HG03097 (cell line): ENCODE results near the gene IL13RA1.
"Not testable (repeated sequence)": the region's sequence is repeated elsewhere in the genome, so short reads cannot be mapped to it uniquely, and the experiment has no call there.

ENCODE experiments used
- ATAC-seq: cut with Tn5 transposase; IDR thresholded peaks from one replicate; pipeline ENCODE4 v1.9.1; 2021; ENCODE audit not compliant: unreplicated experiment, low FRiP score

IL13RA1 gene

DNA sequence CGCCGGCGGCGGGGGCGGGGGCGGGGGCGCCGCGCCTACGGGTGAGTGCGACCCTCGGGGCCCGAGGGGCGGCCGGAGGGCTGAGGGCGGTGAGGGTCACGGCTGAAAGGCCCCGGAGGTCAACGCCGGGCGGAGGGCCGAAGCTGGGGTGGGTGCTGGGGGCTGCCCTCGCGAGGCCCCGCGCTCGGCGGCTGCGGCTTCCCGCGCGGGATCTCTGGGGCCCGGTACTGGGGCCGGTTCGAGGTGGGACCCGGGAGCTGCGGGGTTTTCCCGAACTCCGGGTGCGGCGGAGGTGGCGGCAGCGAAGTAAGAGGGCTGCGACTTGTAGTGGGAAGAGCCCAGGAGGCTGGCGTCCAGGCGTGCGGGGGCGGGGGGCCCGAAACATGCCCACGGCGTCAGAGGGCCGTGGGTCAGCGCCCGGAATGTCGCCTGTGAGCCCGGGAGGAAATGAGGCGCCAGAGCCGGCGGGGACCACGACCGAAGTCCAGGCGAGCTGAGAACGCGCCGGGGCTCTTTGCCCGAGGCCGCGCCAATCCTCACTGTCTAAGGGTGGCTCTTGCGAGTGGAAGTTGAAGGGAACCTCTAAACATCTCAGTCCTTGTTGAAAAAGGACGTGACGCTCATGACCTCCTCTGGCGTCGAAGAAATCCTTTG lies 407 bp downstream of the IL13RA1 start:
- ATAC-seq = no peak

DNA sequence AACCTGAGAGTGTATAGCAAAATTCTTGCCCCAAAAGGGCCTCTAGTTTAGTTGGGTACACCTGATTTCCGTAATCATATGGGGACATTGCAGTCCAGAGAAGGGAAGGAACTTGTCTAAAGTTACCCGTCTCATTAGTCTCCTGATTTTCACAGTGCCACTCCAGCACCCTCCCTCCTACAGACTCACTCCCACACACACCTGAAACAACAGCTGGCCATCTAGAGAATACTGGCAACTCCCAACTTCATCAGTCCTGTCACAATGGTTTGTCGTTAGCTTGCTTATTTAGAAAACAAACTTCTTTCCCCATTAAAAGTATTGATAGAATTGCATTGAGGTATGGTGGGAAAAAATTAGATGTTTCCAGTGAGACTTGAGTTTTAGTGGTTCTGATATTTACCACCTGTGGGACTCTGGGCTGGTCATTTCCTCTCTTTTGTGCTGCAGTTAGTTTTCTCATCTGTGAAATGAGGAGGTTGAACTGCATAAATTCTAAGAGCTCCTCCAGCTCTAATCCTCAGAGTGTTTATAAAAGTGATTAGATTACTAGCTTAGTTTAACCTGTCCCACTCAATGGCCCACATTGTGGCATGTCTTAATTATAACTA lies 1.7 kb downstream of the IL13RA1 start:
- no peak for ATAC-seq

DNA sequence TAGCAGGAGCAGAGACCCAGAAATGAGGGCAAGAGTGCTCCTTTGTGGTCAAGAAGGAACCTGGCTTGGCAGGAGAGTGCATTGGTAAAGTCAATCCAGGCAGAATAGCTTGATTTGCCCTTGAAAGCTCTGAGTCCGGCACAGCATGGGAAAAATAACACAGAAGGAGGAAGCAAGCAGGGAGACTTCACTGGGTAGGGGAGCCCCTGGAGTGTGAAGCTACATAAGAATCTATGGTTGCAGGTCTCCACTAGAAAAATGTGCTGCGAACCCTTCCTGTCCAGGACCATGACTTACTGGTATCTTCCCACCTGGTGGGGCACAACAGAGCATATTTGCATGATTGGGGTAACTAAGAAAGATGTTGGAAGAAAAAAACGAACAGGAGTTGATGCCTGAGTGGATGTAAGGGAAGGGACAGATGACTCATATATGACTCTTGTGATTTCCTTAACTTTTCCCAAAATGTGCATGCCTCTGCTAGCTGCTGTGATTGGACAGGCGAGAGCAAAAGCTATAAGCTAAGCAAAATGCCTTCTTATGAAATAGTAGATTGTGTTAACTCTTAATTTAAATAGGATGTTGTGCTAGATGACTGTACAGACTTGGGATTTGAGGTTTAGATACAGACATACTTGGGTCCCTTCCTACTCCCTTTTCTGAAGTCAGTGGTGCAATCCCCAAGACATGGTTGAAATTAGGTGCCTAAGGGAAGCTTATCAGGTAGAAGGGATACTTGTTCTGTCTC lies 3.3 kb downstream of the IL13RA1 start:
- ATAC-seq = no peak

DNA sequence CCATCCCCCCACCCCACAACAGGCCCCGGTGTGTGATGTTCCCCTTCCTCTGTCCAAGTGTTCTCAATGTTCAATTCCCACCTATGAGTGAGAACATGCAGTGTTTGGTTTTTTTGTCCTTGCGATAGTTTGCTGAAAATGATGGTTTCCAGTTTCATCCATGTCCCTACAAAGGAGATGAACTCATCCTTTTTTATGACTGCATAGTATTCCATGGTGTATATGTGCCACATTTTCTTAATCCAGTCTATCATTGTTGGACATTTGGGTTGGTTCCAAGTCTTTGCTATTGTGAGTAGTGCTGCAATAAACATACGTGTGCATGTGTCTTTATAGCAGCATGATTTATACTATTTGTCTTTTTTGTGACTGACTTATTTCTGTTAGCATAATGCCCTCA lies 5.1 kb downstream of the IL13RA1 start:
- not testable (repeated sequence) for ATAC-seq

DNA sequence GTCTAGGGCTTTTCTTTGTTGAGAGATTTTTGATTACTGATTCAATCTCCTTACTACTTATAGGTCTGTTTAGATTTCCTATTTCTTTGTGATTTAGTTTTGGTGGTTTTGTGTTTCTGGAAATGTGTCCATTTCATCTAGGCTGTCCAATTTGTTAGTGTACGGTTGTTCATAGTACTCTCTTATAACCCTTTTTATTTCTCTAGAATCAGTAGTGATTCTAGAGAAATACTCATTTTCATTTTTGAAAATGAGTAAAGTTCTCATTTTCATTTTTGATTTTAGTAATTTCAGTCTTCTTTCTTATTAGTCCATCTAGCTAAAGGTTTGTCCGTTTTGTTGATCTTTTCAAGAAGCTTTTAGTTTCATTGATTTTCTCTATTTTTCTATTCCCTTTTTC lies 7.5 kb downstream of the IL13RA1 start:
- no peak for ATAC-seq

DNA sequence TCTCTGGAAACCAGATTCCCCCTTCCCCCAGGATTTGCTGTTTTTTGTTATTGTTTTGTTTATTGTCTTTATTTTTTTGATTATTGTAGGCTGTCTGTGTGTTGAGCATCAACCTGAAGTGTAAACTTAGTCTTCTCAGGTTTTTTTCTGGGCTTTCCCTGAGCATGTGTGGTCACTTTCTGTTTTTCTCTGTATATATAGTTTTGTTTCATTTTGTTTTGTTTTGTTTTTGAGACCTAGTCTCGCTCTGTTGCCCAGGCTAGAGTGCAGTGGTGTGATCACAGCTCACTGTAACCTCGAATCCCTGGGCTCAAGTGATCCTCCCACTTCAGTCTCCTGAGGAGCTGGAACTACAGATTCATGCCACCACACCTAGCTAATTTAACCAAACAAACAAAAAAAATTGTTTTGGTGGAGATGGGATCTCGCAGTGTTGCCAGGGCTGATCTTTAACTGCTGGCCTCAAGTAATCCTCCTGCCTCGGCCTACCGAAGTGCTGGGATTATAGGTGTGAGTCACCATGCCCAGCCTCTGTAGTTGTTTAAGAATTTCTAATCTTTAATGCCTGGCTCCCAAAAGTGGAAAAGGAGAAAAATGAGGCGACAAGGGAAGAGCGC lies 9.1 kb downstream of the IL13RA1 start:
- ATAC-seq = no peak

DNA sequence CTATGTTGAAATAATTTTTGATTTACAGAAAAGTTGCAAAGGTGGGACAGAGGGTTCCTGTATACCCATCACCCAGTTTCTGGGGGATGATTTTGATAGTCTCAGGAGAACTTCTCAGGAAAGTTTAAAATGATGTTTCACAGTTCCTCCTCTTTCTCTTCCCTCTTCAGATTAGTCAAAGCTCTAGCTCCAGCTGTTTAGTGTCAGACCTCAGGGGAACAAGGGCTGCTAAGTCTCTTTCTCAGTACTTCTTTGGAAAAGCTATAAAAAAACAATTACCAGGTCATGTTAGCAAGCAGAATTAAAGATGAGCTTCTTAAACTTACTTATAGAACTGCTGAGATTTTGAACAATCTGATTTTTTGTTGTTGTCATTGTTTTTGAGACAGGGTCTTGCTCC lies 12.2 kb downstream of the IL13RA1 start:
- ATAC-seq = no peak

DNA sequence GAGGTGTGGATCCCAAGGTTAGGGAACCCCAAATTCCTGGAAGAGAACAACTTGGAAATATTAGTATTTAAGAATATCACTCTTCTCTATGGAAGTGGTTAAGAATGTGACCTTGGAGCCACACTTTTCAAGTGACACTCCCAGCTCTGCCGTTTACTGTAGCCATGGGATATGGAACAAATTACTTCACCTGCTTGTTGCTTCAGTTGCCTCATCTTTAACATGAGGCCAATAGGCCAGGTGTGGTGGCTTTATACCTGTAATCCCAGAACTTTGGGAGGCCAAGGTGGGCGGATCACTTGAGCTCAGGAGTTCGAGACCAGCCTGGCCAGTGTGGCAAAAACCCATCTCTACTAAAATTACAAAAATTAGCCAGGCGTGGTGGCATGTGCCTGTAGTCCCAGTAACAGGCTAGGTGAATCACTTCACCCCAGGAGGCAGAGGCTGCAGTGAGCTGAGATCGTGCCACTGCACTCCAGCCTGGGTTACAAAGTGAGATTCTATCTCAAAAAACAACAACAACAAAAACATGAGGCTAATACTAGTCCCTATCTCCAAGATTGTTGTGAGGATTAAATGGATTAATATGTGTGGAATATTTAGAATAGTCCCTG lies 13.0 kb downstream of the IL13RA1 start:
- no peak for ATAC-seq

DNA sequence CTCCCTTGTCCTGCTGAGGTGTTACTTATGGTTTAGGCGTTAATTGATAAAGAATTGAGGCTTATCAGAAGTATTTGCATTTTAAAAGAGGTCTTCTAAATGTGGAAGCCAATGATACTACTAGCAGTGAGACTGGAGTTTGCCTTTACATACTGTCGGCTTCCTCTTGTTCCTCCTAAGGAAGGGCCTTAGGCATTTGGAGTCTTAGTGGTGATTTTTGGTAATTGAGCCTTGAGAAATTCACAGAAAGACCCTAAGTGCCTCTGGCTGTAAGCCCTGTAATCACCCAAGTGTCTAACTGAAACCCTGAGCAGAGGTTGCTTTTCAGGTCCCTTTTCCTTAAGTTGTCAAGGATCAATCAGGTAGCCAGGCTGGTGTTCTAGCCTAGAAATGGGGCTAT lies 14.8 kb downstream of the IL13RA1 start:
- no peak for ATAC-seq

DNA sequence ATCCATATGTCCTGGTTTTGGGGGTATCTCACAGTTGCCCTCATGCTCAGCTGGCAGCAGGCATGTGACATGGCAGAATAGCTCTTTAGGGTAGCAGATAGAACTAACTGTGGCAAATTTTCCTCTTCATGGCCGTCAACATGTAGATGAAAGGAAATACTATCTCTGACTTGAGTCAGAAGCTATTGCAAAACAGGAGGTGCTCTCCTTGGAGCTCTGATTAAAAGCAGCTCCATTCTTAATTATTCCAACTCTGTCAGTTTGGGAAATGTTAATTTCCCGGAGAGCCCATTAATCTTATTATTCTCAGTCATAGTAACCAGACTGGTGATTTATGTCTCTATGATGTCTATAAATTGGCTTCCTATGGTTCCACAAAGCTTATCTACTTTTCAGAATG lies 18.2 kb downstream of the IL13RA1 start:
- ATAC-seq = no peak

DNA sequence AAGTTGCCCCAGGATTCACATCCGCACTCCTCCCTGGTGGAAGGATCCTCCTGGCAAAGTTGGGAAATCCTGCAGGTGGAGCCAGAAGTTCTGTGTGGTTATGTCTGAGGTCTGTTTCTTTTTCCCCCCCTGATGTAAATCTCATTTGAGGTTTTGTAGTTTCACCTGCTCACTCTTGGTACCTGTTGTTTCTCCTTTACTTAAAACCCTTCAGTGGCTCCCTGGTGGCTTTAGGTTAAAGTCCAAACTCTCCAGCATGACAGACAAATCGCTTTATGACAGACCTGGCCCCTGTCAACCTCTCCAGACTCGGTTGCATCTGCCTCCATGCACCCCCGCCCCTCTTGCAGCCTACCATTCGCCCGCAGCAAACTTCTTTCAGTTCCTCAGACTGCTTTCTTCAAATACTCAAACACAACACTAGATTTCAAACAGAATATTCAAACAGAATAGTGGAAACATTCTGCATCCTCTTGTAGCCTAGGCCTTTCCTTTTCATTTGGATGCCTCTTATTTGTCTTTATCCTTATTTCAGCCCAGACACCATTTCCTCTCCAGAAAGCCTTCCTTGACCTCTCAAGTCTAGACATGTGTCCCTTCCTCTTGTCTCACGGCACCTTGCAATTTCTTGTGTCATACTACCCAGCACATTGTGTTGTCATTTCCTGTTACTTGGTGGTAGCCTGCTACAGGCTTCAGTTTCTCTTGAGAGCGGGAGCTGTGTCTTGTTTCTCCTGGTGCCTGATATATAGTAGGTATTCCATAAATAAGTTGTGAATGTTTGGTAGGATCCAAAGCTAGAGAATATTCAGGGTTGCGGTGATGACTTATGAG lies 24.8 kb downstream of the IL13RA1 start:
- peak; percentile 78 for ATAC-seq

DNA sequence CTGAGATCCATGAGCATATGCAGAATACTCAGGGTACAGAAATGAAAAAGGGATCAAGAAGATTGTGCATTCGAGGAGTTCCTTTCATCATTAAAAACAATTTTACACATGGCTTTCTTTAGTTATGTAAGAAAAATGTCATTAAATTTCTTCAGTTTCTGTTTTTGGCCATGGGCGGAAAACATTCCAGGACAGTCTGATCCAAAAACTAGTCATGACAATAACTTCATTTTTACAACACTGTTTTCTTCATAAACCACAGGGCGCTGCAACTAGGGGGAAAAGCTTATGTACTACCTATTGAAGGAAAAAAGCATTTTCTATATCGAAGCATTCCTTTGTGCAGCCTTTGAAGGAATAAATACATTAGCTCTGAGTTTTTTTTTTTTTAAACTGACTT lies 28.2 kb downstream of the IL13RA1 start:
- no peak for ATAC-seq

DNA sequence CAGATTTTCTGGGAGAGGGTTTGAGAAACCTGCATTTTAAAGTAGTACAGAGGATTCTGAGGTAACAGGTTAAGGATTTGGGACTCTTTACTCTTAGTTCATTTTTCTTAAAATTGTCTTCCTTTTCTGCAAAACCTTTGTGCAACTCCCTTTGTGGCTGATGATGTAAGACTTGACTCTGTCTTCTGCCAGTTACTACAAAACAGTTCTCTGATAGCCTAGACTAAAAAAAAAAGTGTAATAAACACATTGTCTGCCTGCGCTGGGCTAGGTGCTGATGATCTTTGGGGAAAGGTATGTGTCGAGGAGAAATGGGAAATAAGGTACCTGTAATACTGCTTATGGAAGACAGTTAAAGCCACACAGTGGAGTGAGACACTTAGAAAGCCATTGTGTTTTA lies 28.7 kb downstream of the IL13RA1 start:
- no peak for ATAC-seq

DNA sequence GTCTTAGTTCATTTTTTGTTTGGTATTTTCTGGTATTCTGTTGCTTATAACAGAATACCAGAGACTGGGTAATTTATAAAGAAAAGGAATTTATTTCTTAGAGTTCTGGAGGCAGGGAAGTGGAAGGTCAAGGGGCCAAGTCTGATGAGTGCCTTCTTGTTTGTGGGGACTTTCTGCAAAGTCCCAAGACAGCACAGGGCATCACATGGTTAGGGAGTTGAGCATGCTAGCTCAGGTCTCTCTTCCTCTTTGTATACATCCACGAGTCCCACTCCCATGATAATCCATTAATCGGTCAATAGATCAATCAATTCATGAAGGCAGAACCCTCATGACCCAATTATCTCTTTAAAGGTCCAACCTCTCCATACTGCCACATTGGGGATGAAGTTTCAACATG lies 31.1 kb downstream of the IL13RA1 start:
- ATAC-seq = no peak

DNA sequence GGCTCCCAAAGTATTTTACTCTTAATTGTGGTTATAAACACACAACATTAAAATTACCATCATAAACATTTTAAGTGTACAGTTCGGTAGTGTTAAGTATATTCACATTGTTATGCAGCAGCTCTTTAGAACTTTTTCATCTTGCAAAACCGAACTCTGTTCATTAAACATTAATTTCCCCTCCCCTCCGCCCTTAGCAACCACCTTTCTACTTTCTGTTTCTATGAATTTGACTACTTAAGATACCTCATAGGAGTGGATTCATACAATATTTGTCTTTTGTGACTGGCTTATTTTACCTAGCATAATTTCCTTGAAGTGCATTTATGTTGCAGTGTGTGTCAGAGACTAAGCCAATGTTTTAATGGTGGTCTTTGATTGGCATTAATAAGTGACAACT lies 32.6 kb downstream of the IL13RA1 start:
- no peak for ATAC-seq

DNA sequence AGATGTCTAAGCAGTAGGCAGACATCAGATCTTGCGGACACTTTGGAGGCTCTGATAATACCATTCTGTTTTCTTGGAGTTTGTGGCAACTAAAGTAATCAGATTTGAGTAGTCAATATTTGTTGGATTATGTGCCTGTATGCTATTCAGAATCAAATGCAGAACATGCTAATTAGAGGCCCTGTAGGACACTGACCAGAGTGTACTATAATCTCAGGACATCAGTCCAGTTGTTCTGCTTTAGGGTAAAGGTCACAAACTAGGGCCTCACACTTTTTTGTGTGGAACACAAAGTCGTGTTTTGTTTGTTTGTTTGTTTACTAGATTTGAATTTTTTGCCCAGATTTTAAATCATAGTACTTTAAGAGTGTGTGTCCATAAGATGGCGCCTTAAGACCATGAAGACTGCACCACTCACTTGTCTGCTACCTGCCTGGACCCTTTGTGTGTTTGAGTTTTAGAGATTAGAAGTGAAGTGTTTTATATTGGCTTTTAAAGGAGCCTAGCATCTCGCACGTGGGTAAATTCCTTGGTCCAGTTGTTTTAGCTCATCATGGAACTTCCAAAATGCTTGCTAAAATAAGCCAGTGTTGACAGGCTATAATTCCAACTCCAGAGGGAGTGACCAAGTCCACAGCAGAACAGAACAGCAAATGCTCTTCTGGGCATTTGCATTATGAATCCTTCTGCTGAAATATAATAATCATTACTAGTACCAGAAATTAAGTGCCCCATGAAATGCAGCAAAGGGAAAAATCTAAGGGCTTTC lies 34.7 kb downstream of the IL13RA1 start:
- no peak for ATAC-seq

DNA sequence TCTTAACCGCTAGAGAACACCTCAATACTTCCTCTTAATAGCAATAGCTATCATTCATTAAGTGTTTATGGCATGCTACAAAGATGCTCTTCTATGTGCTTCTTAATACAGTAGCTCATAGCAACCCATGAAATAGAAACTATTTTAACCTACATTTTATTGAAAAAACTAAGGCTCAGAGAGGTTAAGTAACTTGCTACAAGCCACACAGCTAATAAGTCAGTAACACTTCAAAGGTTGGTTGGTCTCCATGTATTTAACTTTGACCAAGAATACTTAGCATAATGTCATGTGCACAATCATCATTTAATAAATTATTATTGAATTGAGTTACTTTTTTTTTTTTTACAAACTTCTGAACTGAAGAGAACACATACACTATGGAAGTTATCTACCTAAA lies 36.1 kb downstream of the IL13RA1 start:
- ATAC-seq = no peak

DNA sequence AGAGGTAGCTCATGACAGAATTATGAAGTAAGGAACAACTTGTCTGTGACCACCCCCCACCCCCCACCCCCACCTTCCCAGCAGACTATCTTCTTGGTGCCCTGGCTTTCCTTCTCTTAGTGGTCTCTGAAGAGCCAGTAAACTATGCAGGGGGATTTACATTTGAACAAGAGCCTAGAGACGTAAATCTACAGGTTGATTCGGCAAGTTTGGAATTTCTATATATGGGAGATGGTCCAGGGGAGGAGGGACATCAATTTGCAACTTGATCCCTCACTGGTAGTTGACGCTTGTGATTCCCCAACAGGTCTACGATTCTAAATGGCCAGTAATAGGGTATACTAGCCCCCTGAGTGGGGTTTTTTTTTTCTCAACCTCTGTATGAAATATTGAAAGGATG lies 36.7 kb downstream of the IL13RA1 start:
- no peak for ATAC-seq

DNA sequence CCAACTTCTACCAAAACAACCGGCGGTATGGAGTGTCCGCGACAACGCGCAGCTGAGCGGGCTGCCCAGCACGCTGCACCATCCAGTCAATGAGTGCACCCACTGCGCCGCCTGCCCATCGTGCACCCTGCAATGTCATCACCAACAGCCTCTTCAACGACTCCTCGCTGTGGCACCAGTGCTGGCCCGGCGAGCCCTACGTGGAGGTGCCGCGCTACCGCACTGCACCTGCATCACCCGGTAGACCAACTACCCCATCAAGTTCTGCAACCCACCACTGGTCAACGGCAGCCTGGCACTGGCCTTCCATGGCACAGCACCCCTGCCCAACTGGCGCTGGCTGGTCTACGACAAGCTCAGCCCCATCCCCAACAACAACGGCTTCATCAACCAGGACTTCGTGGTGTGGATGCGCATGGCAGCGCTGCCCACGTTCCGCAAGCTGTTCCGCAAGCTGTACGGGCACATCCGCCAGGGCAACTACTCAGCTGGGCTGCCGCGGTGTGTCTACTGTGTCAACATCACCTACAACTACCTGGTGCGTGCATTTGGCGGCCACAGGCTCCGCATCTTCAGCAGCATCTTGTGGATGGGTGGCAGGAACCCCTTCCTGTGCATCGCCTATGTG lies 42.8 kb downstream of the IL13RA1 start:
- ATAC-seq = no peak
